Endothelial cell of umbilical vein (primary cell): ENCODE results near the gene GAB1. TPM values are rescaled to one million over a fixed set of nuclear protein-coding genes. Genes with fewer than 3 reads are reported as not detected.

Source experiments
- BruUV-seq: library from RNA; stranded (reverse); fragments of 400-500 nt; replicated peaks from 2 replicates; lab custom pipeline; 2021; lab: Mats Ljungman, UMichigan
- CTCF ChIA-PET: fragments of 300-600, 350-600 bp; sonication (Branson Sonifier 250); formaldehyde crosslinking; loops from one replicate; lab custom pipeline; 2021; ENCODE audit warnings: antibody characterized with exemption, inconsistent platforms; lab: Charles Lee
- POLR2A ChIA-PET: fragments of 300-600, 350-600 bp; sonication (Branson Sonifier 250); formaldehyde crosslinking; loops from one replicate; lab custom pipeline; 2021; ENCODE audit warnings: antibody characterized with exemption, inconsistent platforms; lab: Charles Lee
- DNase-seq: peaks from one replicate; pipeline ENCODE4 v3.0.0-alpha.2; 2011; ENCODE audit warnings: low read depth, low spot score
- FAIRE-seq: peaks from 2 replicates; lab custom pipeline; 2011; peaks lifted over from hg19 to GRCh38; lab: Jason Lieb, UNC
- H2AFZ ChIP-seq: 2 replicates; pipeline ENCODE4 v1.6.0; 2012; ENCODE audit warnings: low read depth, low read length, control low read depth, inconsistent platforms
- H3K27ac ChIP-seq: 2 replicates; pipeline ENCODE4 v1.5.1; 2011; ENCODE audit warnings: low read depth, mild to moderate bottlenecking, control low read depth, low read length, moderate library complexity; ENCODE audit not compliant: insufficient read depth
- H3K27me3 ChIP-seq, 2 experiments: 2 replicates each; pipeline versions ENCODE4 v1.6.0 to v1.6.1; 2011; ENCODE audit warnings: low read length in 2 of 2, mixed read lengths in 1 of 2; ENCODE audit not compliant: control insufficient read depth in 2 of 2, insufficient read depth in 2 of 2
- H3K36me3 ChIP-seq, 2 experiments: 2 replicates in 1 of 2; 3 replicates in 1 of 2; pipeline ENCODE4 v1.5.1; 2011; ENCODE audit warnings: low read length in 2 of 2, mild to moderate bottlenecking in 1 of 2, moderate library complexity in 1 of 2; ENCODE audit not compliant: control insufficient read depth in 2 of 2, insufficient read depth in 2 of 2; ENCODE audit errors: extremely low read depth in 1 of 2
- H3K4me1 ChIP-seq: 3 replicates; pipeline ENCODE4 v1.5.1; 2011; ENCODE audit warnings: mild to moderate bottlenecking, low read length; ENCODE audit not compliant: control insufficient read depth, insufficient read depth; ENCODE audit errors: extremely low read depth
- H3K4me2 ChIP-seq: 2 replicates; pipeline ENCODE4 v1.6.1; 2011; ENCODE audit warnings: low read length, control low read depth, mixed read lengths; ENCODE audit not compliant: insufficient read depth
- H3K4me3 ChIP-seq, 3 experiments: fragments of 200-600 bp in 1 of 3; sonication (generic), shearing (Covaris generic) in 1 of 3; replicated peaks in 1 of 3; 2 replicates each; pipeline ENCODE4 v1.5.1; 2011 to 2016; ENCODE audit warnings: control low read depth in 3 of 3, low read length in 3 of 3, mild to moderate bottlenecking in 2 of 3, inconsistent platforms in 1 of 3, low read depth in 1 of 3, moderate library complexity in 1 of 3; ENCODE audit not compliant: insufficient read depth in 1 of 3
- H3K79me2 ChIP-seq: 2 replicates; pipeline ENCODE4 v1.6.0; 2012; ENCODE audit warnings: low read length, inconsistent platforms; ENCODE audit not compliant: control insufficient read depth, insufficient read depth
- H3K9ac ChIP-seq: replicated peaks from 2 replicates; pipeline ENCODE3; 2011; ENCODE audit warnings: low read length, control low read depth; ENCODE audit not compliant: insufficient read depth; ENCODE audit errors: extremely low read depth
- H3K9me1 ChIP-seq: replicated peaks from 3 replicates; pipeline ENCODE4 v1.6.0; 2011; ENCODE audit warnings: mild to moderate bottlenecking, low read length; ENCODE audit not compliant: control insufficient read depth, insufficient read depth; ENCODE audit errors: extremely low read depth
- H3K9me3 ChIP-seq: replicated peaks from 2 replicates; pipeline ENCODE4 v1.5.1; 2012; ENCODE audit warnings: low read length, inconsistent platforms; ENCODE audit not compliant: control insufficient read depth, insufficient read depth
- H4K20me1 ChIP-seq: replicated peaks from 2 replicates; pipeline ENCODE3; 2011; ENCODE audit warnings: mild to moderate bottlenecking, low read length; ENCODE audit not compliant: control insufficient read depth, insufficient read depth; ENCODE audit errors: extremely low read depth
- CTCF ChIP-seq, 2 donors: IDR thresholded peaks; 1 replicate in 1 of 2; 2 replicates in 1 of 2; pipeline ENCODE4 v1.5.1; 2011; ENCODE audit warnings: low read length in 2 of 2, mild to moderate bottlenecking in 2 of 2, moderate library complexity in 2 of 2, control low read depth in 1 of 2, inconsistent platforms in 1 of 2, low read depth in 1 of 2; ENCODE audit not compliant: insufficient read depth in 1 of 2; ENCODE audit errors: extremely low read depth in 1 of 2
- EZH2 ChIP-seq: IDR thresholded peaks from 2 replicates; pipeline ENCODE4 v1.6.1; 2012; ENCODE audit warnings: borderline replicate concordance, low read depth, mild to moderate bottlenecking, moderate library complexity, low read length, inconsistent platforms; ENCODE audit not compliant: severe bottlenecking
- FOS ChIP-seq: IDR thresholded peaks from 2 replicates; pipeline ENCODE4 v1.6.1; 2011; ENCODE audit warnings: mild to moderate bottlenecking, low read length, moderate library complexity, borderline replicate concordance; ENCODE audit not compliant: insufficient read depth
- GATA2 ChIP-seq: IDR thresholded peaks from 2 replicates; pipeline ENCODE4 v1.7.0; 2011; ENCODE audit warnings: low read depth, mild to moderate bottlenecking, moderate library complexity, mixed read lengths, low read length; ENCODE audit not compliant: insufficient read length, insufficient read depth
- JUN ChIP-seq: IDR thresholded peaks from 2 replicates; pipeline ENCODE4 v1.6.1; 2011; ENCODE audit warnings: borderline replicate concordance, low read depth; ENCODE audit not compliant: insufficient read length, insufficient read depth
- MYC ChIP-seq: IDR thresholded peaks from one replicate; pipeline ENCODE4 v1.6.1; 2011; ENCODE audit warnings: mild to moderate bottlenecking, low read depth, low read length
- POLR2A ChIP-seq: IDR thresholded peaks from 2 replicates; pipeline ENCODE4 v1.6.1; 2012; ENCODE audit warnings: low read depth, mild to moderate bottlenecking, control low read depth, low read length
- POLR2AphosphoS5 ChIP-seq: IDR thresholded peaks from 2 replicates; pipeline ENCODE4 v1.6.1; 2012; ENCODE audit warnings: low read depth, mild to moderate bottlenecking, control low read depth, low read length, moderate library complexity; ENCODE audit not compliant: insufficient read depth
- dilution Hi-C: fragments of 300-500 bp; cut with MboI; formaldehyde crosslinking; loops from one replicate; pipeline ENCODE4 v1.15.0; 2019; ENCODE audit warnings: low sequenced_read_pairs; ENCODE audit not compliant: extremely low pct_ligation_motif_present
- intact Hi-C: fragments of 100-400 bp; cut with micrococcal nuclease; formaldehyde crosslinking; loops from one replicate; pipeline ENCODE4 v1.10.0; 2022
- polyA plus RNA-seq, 4 experiments: library from polyadenylated mRNA; depleted of rRNA in 3 of 4; stranded (reverse) in 3 of 4; unstranded in 1 of 4; fragments of >200 nt; gene quantifications; 2 replicates each; pipeline versions ENCODE4 v1.2.1 to v1.2.3, GENCODE V29; 2011 to 2012; ENCODE audit warnings: missing spikeins in 1 of 4
- total RNA-seq: library from RNA; stranded (reverse); gene quantifications from 2 replicates; pipeline ENCODE4 v1.2.3, GENCODE V29; 2021
- TF ChIP-seq, protein P1 (sequence below): IDR thresholded peaks from 2 replicates; pipeline ENCODE4 v1.6.1; 2011; ENCODE audit not compliant: insufficient read depth, insufficient read length

Gene GAB1
- total and polyA plus RNA-seq, 2 donors (not counting 3 experiments of a cell fraction or from before 2014, with no cell fraction given), result 9.3 to 37.7 TPM

- H2AFZ ChIP-seq, result no peak overlapping the region
- no peak overlapping the region for H3K27ac ChIP-seq
- no peaks in the 10 kb centered on the region for H3K27me3 ChIP-seq
- H3K9me1 ChIP-seq, result no peaks in the 10 kb centered on the region
- DNase-seq (no peak), FAIRE-seq (peak; percentile 12)
- POLR2A ChIA-PET, result no interaction called here
- no peaks in the 10 kb centered on the region for H4K20me1 ChIP-seq
- H3K4me2 ChIP-seq, result no peak overlapping the region
- dilution Hi-C loops, result no loop called here
- peaks cover 0 to 5% of the 10 kb centered on the region in 2 experiments for H3K36me3 ChIP-seq
- TF ChIP-seq POLR2AphosphoS5, result no peak
- no peak for TF ChIP-seq FOS
- no peak for TF ChIP-seq JUN
- no peak for TF ChIP-seq GATA2
- TF ChIP-seq, protein P1, sequence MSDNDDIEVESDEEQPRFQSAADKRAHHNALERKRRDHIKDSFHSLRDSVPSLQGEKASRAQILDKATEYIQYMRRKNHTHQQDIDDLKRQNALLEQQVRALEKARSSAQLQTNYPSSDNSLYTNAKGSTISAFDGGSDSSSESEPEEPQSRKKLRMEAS, result no peak
- TF ChIP-seq MYC, result no peak
- TF ChIP-seq POLR2A, result no peak
- TF ChIP-seq EZH2, result no peak
- TF ChIP-seq CTCF (IDR thresholded peaks at IDR 0.05; ENCODE audit: extremely low read depth in 1 of 2, insufficient read depth in 1 of 2, low read depth in 1 of 2, low read length in 2 of 2), result no peak
- intact Hi-C loops, result no loop called here
- no peaks in the 10 kb centered on the region for H3K9me3 ChIP-seq
- H3K4me1 ChIP-seq, result no peaks in the 10 kb centered on the region
- H3K9ac ChIP-seq, result no peak overlapping the region
- CTCF ChIA-PET, result no interaction called here
- BruUV-seq, result no TSS peak
- H3K4me3 ChIP-seq, result no peak overlapping the region
- no peaks in the 10 kb centered on the region for H3K79me2 ChIP-seq
Observed at GRCh38 chr4:143458966-143459365, 122.3 kb downstream of the GAB1 start.
